DOHH2 (cell line): Measurements from ENCODE around the gene EPX.

ENCODE experiments used
- CTCF ChIP-seq: fragments of 200-600 bp; sonication (generic); IDR thresholded peaks from one replicate; pipeline ENCODE4 v1.5.1; 2014; ENCODE audit warnings: antibody characterized with exemption, mild to moderate bottlenecking, low read depth, low read length; ENCODE audit not compliant: poor library complexity, severe bottlenecking
- EZH2phosphoT487 ChIP-seq: fragments of 200-600 bp; sonication (generic); IDR thresholded peaks from 2 replicates; pipeline ENCODE4 v1.6.1; 2017; ENCODE audit warnings: borderline replicate concordance, mild to moderate bottlenecking, antibody characterized with exemption, low read length, moderate library complexity, mixed read lengths

- no peak for TF ChIP-seq CTCF
- TF ChIP-seq EZH2phosphoT487 = no peak
These were observed 4.9 kb upstream of the EPX start for GRCh38 chr17:58187675-58188074.
